CD4-positive, alpha-beta T cell (primary cell): ENCODE results near the gene RGS10. TPM values are rescaled to one million over a fixed set of nuclear protein-coding genes. Genes with fewer than 3 reads are reported as not detected.

ENCODE experiments used
- ATAC-seq: fragments of 200-7000 bp; cut with Tn5 transposase; one replicate; pipeline ENCODE4 v1.10.0; 2022; ENCODE audit warnings: mild to moderate bottlenecking; ENCODE audit not compliant: poor library complexity
- CTCF ChIA-PET: fragments of 350-600 bp; sonication (Branson Sonifier 250); formaldehyde crosslinking; loops from one replicate; lab custom pipeline; 2021; ENCODE audit warnings: antibody characterized with exemption, inconsistent platforms; lab: Charles Lee
- POLR2A ChIA-PET: fragments of 350-600 bp; sonication (Branson Sonifier 250); formaldehyde crosslinking; loops from one replicate; lab custom pipeline; 2021; ENCODE audit warnings: antibody characterized with exemption, inconsistent platforms; lab: Charles Lee
- DNase-seq, 14 experiments: peaks; one replicate each; pipeline ENCODE4 v3.0.0-alpha.2; 2013 to 2020; ENCODE audit warnings: mixed read lengths in 2 of 14
- H3K27ac ChIP-seq, 2 donors: one replicate each; pipeline versions ENCODE4 v1.5.1 to v1.7.0; 2013; ENCODE audit warnings: low read length in 2 of 2, low read depth in 1 of 2, mild to moderate bottlenecking in 1 of 2
- H3K27me3 ChIP-seq, 2 experiments: 1 replicate in 1 of 2; 2 replicates in 1 of 2; pipeline versions ENCODE4 v1.6.1 to v1.7.0; 2013; ENCODE audit warnings: low read length in 2 of 2, control low read depth in 1 of 2, mild to moderate bottlenecking in 1 of 2, moderate library complexity in 1 of 2; ENCODE audit not compliant: insufficient read depth in 2 of 2, control insufficient read depth in 1 of 2
- H3K36me3 ChIP-seq: one replicate; pipeline ENCODE4 v1.6.1; 2013; ENCODE audit warnings: low read length, control low read depth; ENCODE audit not compliant: insufficient read depth
- H3K4me1 ChIP-seq: one replicate; pipeline ENCODE4 v1.6.1; 2013; ENCODE audit warnings: low read length, control low read depth; ENCODE audit not compliant: insufficient read depth
- H3K4me3 ChIP-seq: one replicate; pipeline ENCODE4 v1.5.1; 2013; ENCODE audit warnings: mild to moderate bottlenecking, low read length, moderate library complexity
- H3K9me3 ChIP-seq, 2 experiments: 1 replicate in 1 of 2; 2 replicates in 1 of 2; pipeline versions ENCODE4 v1.6.1 to v1.7.0; 2013; ENCODE audit warnings: low read length in 2 of 2, mild to moderate bottlenecking in 2 of 2, control low read depth in 1 of 2, moderate library complexity in 1 of 2; ENCODE audit not compliant: control insufficient read depth in 1 of 2, insufficient read depth in 1 of 2
- H3K27ac Mint-ChIP-seq: one replicate; pipeline ENCODE4 v1.8.0; 2020; ENCODE audit warnings: mixed read lengths
- H3K27me3 Mint-ChIP-seq: one replicate; pipeline ENCODE4 v1.8.0; 2021; ENCODE audit warnings: mixed read lengths
- H3K36me3 Mint-ChIP-seq: one replicate; pipeline ENCODE4 v1.8.0; 2021; ENCODE audit warnings: low read depth, mixed read lengths
- H3K4me1 Mint-ChIP-seq: one replicate; pipeline ENCODE4 v1.8.0; 2021; ENCODE audit warnings: low read depth, mixed read lengths
- H3K4me3 Mint-ChIP-seq: one replicate; pipeline ENCODE4 v1.8.0; 2020; ENCODE audit warnings: mild to moderate bottlenecking, mixed read lengths
- H3K9me3 Mint-ChIP-seq: one replicate; pipeline ENCODE4 v1.8.0; 2020; ENCODE audit warnings: mixed read lengths
- intact Hi-C, 2 experiments: fragments of 100-400 bp; cut with DNase I in 1 of 2; cut with micrococcal nuclease in 1 of 2; formaldehyde crosslinking; loops; one replicate each; pipeline versions ENCODE4 v1.15.1 to v1.9.0; 2023 to 2025; cut with DNase I, micrococcal nuclease
- total RNA-seq, 174 experiments: library from RNA in 2 of 174; stranded (reverse) in 2 of 174; gene quantifications; one replicate each; pipeline ENCODE4 v1.2.3 and lab custom pipeline; 2021 to 2026
- TF ChIP-seq, protein P1 (sequence below): fragments of 200-600 bp; IDR thresholded peaks from one replicate; pipeline ENCODE4 v1.8.0; 2022; ENCODE audit warnings: antibody characterized with exemption, mild to moderate bottlenecking

Gene RGS10
- total RNA-seq, 2 experiments from 2014 or later = 132 to 134 TPM

DNA sequence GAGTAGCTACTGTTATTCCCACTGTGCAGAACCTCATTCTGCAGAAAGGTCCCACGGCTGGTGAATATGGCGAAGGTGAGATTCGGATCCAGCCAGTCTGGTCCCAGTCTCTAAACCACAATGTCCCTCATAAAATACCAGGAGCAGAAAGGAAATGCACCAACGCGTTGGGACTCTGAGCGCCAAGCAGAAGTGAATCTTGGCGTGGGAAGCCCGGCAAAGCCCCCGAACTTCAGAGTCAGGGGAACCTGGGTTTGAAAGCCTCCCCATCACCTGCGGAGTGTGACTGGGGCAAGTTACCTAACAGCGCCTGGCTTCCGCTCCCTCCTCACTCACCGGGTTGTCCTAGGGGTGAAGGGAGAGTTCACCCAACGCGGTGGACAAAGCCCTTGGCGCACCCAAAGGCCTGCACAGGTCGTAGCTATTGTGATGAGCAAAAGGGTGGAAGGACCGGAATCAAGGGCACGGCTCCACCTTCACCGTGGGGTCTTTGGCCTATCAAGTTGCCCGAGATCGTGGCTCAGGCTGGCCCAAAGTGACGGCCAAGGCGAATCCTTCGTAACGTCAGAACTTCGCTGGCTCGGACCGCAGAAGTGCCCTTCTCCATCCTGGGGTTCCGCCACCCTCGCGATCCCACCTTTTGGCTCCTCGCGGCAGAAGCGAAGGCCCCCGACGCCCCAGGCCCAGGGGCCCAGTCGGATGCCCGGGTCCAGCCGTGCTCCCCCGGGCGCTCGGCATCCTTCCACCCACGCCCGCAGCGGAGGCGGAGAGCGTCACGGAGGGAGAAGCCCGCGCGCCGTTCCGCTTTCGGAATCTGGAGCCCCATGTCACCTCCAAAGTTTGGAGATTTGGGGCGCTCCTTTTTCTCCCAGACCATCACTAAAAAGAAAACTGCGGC, 811 bp downstream of the RGS10 start:
- Histone ChIP-seq H3K27me3 (no peaks in the 10 kb centered on the region), H3K9me3 (no peaks in the 10 kb centered on the region), H3K27ac (peak overlapping the region; percentile 70 to 84), H3K36me3 (peaks cover 1% of the 10 kb centered on the region), H3K4me1 (peaks cover 55% of the 10 kb centered on the region), H3K4me3 (peak overlapping the region; percentile 92)
- peak overlapping the region; percentile 95 for H3K27ac Mint-ChIP-seq
- intact Hi-C loops = loop anchor here (1.0 to 5.0 kb wide), 14 partner anchors 25 to 363 kb away; partner anchors contain the start of genes BAG3 (in 2 of the 2), GRK5 (in 1 of the 2), INPP5F (in 1 of the 2) and PRDX3 (in 1 of the 2)
- ChIA-PET CTCF (interaction anchor here (0.9 to 3.4 kb wide), 16 partner anchors 9 to 342 kb away, joined by 3 to 14 read pairs (median 6); partner anchors contain the start of gene GRK5), POLR2A (interaction anchor here (0.6 to 13.4 kb wide), 31 partner anchors 10 to 787 kb away, joined by 3 to 138 read pairs (median 7); partner anchors contain the start of genes BAG3, CACUL1, DENND10 and GRK5)
- no peaks in the 10 kb centered on the region for H3K9me3 Mint-ChIP-seq
- H3K27me3 Mint-ChIP-seq = no peaks in the 10 kb centered on the region
- peaks cover 30% of the 10 kb centered on the region for H3K36me3 Mint-ChIP-seq
- peaks cover 56% of the 10 kb centered on the region for H3K4me1 Mint-ChIP-seq
- DNase-seq (peak; percentile 19 to 75 (median 38)), ATAC-seq (peak; percentile 15)
- peak overlapping the region; percentile 88 for H3K4me3 Mint-ChIP-seq
- TF ChIP-seq, protein P1, sequence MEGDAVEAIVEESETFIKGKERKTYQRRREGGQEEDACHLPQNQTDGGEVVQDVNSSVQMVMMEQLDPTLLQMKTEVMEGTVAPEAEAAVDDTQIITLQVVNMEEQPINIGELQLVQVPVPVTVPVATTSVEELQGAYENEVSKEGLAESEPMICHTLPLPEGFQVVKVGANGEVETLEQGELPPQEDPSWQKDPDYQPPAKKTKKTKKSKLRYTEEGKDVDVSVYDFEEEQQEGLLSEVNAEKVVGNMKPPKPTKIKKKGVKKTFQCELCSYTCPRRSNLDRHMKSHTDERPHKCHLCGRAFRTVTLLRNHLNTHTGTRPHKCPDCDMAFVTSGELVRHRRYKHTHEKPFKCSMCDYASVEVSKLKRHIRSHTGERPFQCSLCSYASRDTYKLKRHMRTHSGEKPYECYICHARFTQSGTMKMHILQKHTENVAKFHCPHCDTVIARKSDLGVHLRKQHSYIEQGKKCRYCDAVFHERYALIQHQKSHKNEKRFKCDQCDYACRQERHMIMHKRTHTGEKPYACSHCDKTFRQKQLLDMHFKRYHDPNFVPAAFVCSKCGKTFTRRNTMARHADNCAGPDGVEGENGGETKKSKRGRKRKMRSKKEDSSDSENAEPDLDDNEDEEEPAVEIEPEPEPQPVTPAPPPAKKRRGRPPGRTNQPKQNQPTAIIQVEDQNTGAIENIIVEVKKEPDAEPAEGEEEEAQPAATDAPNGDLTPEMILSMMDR = no peak

DNA sequence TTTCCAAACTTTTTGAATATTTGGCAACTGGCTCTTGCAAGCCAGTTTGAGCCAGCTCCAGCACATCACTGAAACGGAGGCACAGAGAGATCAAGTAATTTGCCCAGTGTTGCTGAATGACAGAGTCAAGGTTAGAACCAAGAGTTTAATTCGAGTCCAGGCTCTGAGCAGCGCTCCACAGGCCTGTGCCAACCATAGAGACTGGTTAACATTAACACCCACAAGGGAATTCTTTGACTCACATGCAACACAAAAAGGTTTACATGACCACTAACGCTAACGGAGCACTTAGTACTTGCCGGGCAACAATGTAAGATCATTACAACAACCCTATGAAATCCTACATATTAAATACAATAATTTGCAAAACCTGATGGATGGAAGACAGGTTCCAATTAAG, 1.5 kb downstream of the RGS10 start:
- TF ChIP-seq, protein P1 = no peak
- Histone ChIP-seq H3K4me3 (peak overlapping the region; percentile 92), H3K27me3 (no peaks in the 10 kb centered on the region), H3K36me3 (peaks cover 7% of the 10 kb centered on the region), H3K27ac (peak overlapping the region in 1 of 2 donors; percentile 22), H3K4me1 (peaks cover 62% of the 10 kb centered on the region), H3K9me3 (no peaks in the 10 kb centered on the region)
- peak overlapping the region; percentile 88 for H3K4me3 Mint-ChIP-seq
- CTCF ChIA-PET = interaction anchor here (0.9 to 3.4 kb wide), 4 partner anchors 10 to 334 kb away, joined by 3 to 14 read pairs (median 4); partner anchors contain the start of gene GRK5
- H3K4me1 Mint-ChIP-seq = peaks cover 63% of the 10 kb centered on the region
- no peak for ATAC-seq
- POLR2A ChIA-PET = interaction anchor here (1.0 to 13.4 kb wide), 10 partner anchors 10 to 334 kb away, joined by 3 to 138 read pairs (median 19); partner anchors contain the start of genes BAG3, GRK5 and MCMBP
- H3K36me3 Mint-ChIP-seq = peaks cover 37% of the 10 kb centered on the region
- no peaks in the 10 kb centered on the region for H3K27me3 Mint-ChIP-seq
- no peaks in the 10 kb centered on the region for H3K9me3 Mint-ChIP-seq
- H3K27ac Mint-ChIP-seq = peak overlapping the region; percentile 95
- intact Hi-C loops = loop anchor here (2.0 to 5.0 kb wide), 4 partner anchors 24 to 234 kb away; partner anchors contain the start of gene BAG3 (in 1 of the 2)
- peak in 3 of 14 experiments; percentile 12 to 26 (median 26) for DNase-seq

DNA sequence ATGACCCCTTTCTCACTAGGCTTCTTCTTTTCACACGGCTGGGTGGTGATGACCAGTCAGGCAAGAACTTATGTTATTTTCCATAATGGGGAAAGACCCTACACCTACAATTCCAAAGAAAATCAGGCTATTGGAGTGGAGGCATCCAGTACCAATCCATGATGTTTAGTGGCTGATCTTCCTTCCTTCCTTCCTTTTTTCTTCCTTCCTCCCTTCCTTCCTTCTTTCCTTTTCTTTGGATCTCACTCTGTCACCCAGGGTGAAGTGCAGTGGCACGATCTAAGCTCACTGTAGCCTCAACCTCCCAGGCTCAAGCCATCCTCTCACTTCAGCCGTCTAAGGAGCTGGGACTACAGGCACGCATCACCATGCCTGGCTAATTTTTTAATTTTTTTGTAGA, 2.5 kb downstream of the RGS10 start:
- H3K4me3 ChIP-seq = peak overlapping the region; percentile 92
- no peak for ATAC-seq
- H3K4me3 Mint-ChIP-seq = peak overlapping the region; percentile 88

More for the DNA sequence above, 2.5 kb downstream of the RGS10 start:
- Histone ChIP-seq H3K27me3 (no peaks in the 10 kb centered on the region), H3K36me3 (peaks cover 16% of the 10 kb centered on the region), H3K27ac (peak overlapping the region in 1 of 2 donors; percentile 48), H3K9me3 (no peaks in the 10 kb centered on the region), H3K4me1 (peaks cover 70% of the 10 kb centered on the region)
- H3K27ac Mint-ChIP-seq = peak overlapping the region; percentile 95
- intact Hi-C loops = loop anchor here (2.0 to 5.0 kb wide), 4 partner anchors 23 to 233 kb away; partner anchors contain the start of gene BAG3 (in 1 of the 2)
- ChIA-PET CTCF (interaction anchor here (1.0 to 1.2 kb wide), 2 partner anchors 101 to 334 kb away, joined by 3 read pairs; no protein-coding TSS in a partner anchor), POLR2A (interaction anchor here (1.0 to 13.4 kb wide), 11 partner anchors 9 to 111 kb away, joined by 3 to 138 read pairs (median 9); partner anchors contain the start of gene BAG3)
- TF ChIP-seq, protein P1 = no peak
- H3K27me3 Mint-ChIP-seq = no peaks in the 10 kb centered on the region
- H3K36me3 Mint-ChIP-seq = peaks cover 47% of the 10 kb centered on the region
- no peak for DNase-seq
- peaks cover 73% of the 10 kb centered on the region for H3K4me1 Mint-ChIP-seq
- H3K9me3 Mint-ChIP-seq = no peaks in the 10 kb centered on the region
